ENCODE measurements around the gene GTF3C2.

Gene GTF3C2

GRCh38 chr2:27356382-27357181 is at the start of gene GTF3C2:
GTF3C2 (minus strand) TSS chr2:27356764; CDS start chr2:27343554, 13,210 bp downstream.
- peak within 1 kb of the TSS; percentile 99 for H3K27ac Mint-ChIP-seq
- peaks cover 5% of the 10 kb centered on the region for H3K36me3 Mint-ChIP-seq
- no peaks in the 10 kb centered on the region for H3K9me3 Mint-ChIP-seq
- H3K4me1 Mint-ChIP-seq = peaks cover 56% of the 10 kb centered on the region
- H3K27me3 Mint-ChIP-seq = no peaks in the 10 kb centered on the region
- H3K4me3 Mint-ChIP-seq = peak within 1 kb of the TSS; percentile 98

- Mint-ChIP-seq H3K4me3 (peak overlapping the region; percentile 27), H3K9me3 (no peaks in the 10 kb centered on the region), H3K27me3 (no peaks in the 10 kb centered on the region), H3K27ac (peak overlapping the region; percentile 32), H3K4me1 (peaks cover 51% of the 10 kb centered on the region), H3K36me3 (peaks cover 9% of the 10 kb centered on the region)
Observed at GRCh38 chr2:27400348-27401135, 44.0 kb upstream of the GTF3C2 start.

GRCh38 chr2:27398962-27399361 is 42.4 kb upstream of the GTF3C2 start:
- H3K27ac Mint-ChIP-seq = no peak overlapping the region
- no peaks in the 10 kb centered on the region for H3K9me3 Mint-ChIP-seq
- peak overlapping the region; percentile 28 for H3K4me3 Mint-ChIP-seq
- H3K36me3 Mint-ChIP-seq = peaks cover 10% of the 10 kb centered on the region
- H3K4me1 Mint-ChIP-seq = peaks cover 45% of the 10 kb centered on the region
- no peaks in the 10 kb centered on the region for H3K27me3 Mint-ChIP-seq

GRCh38 chr2:27393225-27393624 is 36.7 kb upstream of the GTF3C2 start:
- Mint-ChIP-seq H3K36me3 (peaks cover 12% of the 10 kb centered on the region), H3K27ac (no peak overlapping the region), H3K4me3 (no peak overlapping the region), H3K27me3 (no peaks in the 10 kb centered on the region), H3K4me1 (peaks cover 43% of the 10 kb centered on the region), H3K9me3 (no peaks in the 10 kb centered on the region)

GRCh38 chr2:27390822-27391679 is 34.5 kb upstream of the GTF3C2 start:
- no peaks in the 10 kb centered on the region for H3K9me3 Mint-ChIP-seq
- H3K36me3 Mint-ChIP-seq = peaks cover 12% of the 10 kb centered on the region
- peaks cover 32% of the 10 kb centered on the region for H3K4me1 Mint-ChIP-seq
- H3K27me3 Mint-ChIP-seq = no peaks in the 10 kb centered on the region
- H3K27ac Mint-ChIP-seq = peak overlapping the region; percentile 65
- H3K4me3 Mint-ChIP-seq = peak overlapping the region; percentile 65

- Mint-ChIP-seq H3K4me1 (peaks cover 28% of the 10 kb centered on the region), H3K27me3 (no peaks in the 10 kb centered on the region), H3K4me3 (peak overlapping the region; percentile 93), H3K27ac (peak overlapping the region; percentile 88), H3K9me3 (no peaks in the 10 kb centered on the region), H3K36me3 (peaks cover 14% of the 10 kb centered on the region)
Observed at GRCh38 chr2:27381577-27382181, 25.1 kb upstream of the GTF3C2 start.

- peaks cover 14% of the 10 kb centered on the region for H3K36me3 Mint-ChIP-seq
- peaks cover 28% of the 10 kb centered on the region for H3K4me1 Mint-ChIP-seq
- peak within 1 kb of the TSS; percentile 95 for H3K27ac Mint-ChIP-seq
Observed at GRCh38 chr2:27380626-27381545, 24.3 kb upstream of the GTF3C2 start, which contains the start of gene ZNF513. ZNF513 (minus strand) TSS chr2:27380734; CDS start chr2:27380526, 208 bp downstream.

GRCh38 chr2:27379836-27380625 is 23.5 kb upstream of the GTF3C2 start:
- peaks cover 13% of the 10 kb centered on the region for H3K36me3 Mint-ChIP-seq
- no peaks in the 10 kb centered on the region for H3K9me3 Mint-ChIP-seq
- H3K4me3 Mint-ChIP-seq = peak overlapping the region; percentile 93
- H3K4me1 Mint-ChIP-seq = peaks cover 31% of the 10 kb centered on the region
- peak overlapping the region; percentile 83 for H3K27ac Mint-ChIP-seq
- H3K27me3 Mint-ChIP-seq = no peaks in the 10 kb centered on the region

More at GRCh38 chr2:27380626-27381545, 24.3 kb upstream of the GTF3C2 start, which contains the start of gene ZNF513:
- H3K9me3 Mint-ChIP-seq = no peaks in the 10 kb centered on the region
- peak within 1 kb of the TSS; percentile 93 for H3K4me3 Mint-ChIP-seq
- H3K27me3 Mint-ChIP-seq = no peaks in the 10 kb centered on the region

GRCh38 chr2:27379383-27379835 is 22.8 kb upstream of the GTF3C2 start:
- Mint-ChIP-seq H3K27me3 (no peaks in the 10 kb centered on the region), H3K9me3 (no peaks in the 10 kb centered on the region), H3K27ac (peak overlapping the region; percentile 83), H3K4me1 (peaks cover 35% of the 10 kb centered on the region), H3K36me3 (peaks cover 17% of the 10 kb centered on the region), H3K4me3 (peak overlapping the region; percentile 93)

- H3K4me1 Mint-ChIP-seq = peaks cover 40% of the 10 kb centered on the region
- peaks cover 15% of the 10 kb centered on the region for H3K36me3 Mint-ChIP-seq
- H3K27me3 Mint-ChIP-seq = no peaks in the 10 kb centered on the region
- no peaks in the 10 kb centered on the region for H3K9me3 Mint-ChIP-seq
- peak overlapping the region; percentile 93 for H3K4me3 Mint-ChIP-seq
- H3K27ac Mint-ChIP-seq = peak overlapping the region; percentile 83
Observed at GRCh38 chr2:27378809-27379290, 22.3 kb upstream of the GTF3C2 start.

- no peak overlapping the region for H3K4me3 Mint-ChIP-seq
- H3K4me1 Mint-ChIP-seq = peaks cover 40% of the 10 kb centered on the region
- peak overlapping the region; percentile 65 for H3K27ac Mint-ChIP-seq
- H3K27me3 Mint-ChIP-seq = no peaks in the 10 kb centered on the region
- no peaks in the 10 kb centered on the region for H3K9me3 Mint-ChIP-seq
- peaks cover 13% of the 10 kb centered on the region for H3K36me3 Mint-ChIP-seq
Observed at GRCh38 chr2:27378096-27378808, 21.7 kb upstream of the GTF3C2 start.

- Mint-ChIP-seq H3K27ac (no peak overlapping the region), H3K9me3 (no peaks in the 10 kb centered on the region)
Observed at GRCh38 chr2:27377618-27378095, 21.1 kb upstream of the GTF3C2 start.

More at GRCh38 chr2:27377618-27378095, 21.1 kb upstream of the GTF3C2 start:
- Mint-ChIP-seq H3K4me1 (peaks cover 45% of the 10 kb centered on the region), H3K4me3 (no peak overlapping the region), H3K27me3 (no peaks in the 10 kb centered on the region), H3K36me3 (peaks cover 16% of the 10 kb centered on the region)
